Measurements from ENCODE around the gene GPR137. TPM values are rescaled to one million over a fixed set of nuclear protein-coding genes. Genes with fewer than 3 reads are reported as not detected.

Gene GPR137
- total and polyA plus RNA-seq, 9 of the 15 experiments (the other 6 are each of a cell fraction or from before 2014, with no cell fraction given): 0.32 to 26.7 (median 10.7) TPM

DNA sequence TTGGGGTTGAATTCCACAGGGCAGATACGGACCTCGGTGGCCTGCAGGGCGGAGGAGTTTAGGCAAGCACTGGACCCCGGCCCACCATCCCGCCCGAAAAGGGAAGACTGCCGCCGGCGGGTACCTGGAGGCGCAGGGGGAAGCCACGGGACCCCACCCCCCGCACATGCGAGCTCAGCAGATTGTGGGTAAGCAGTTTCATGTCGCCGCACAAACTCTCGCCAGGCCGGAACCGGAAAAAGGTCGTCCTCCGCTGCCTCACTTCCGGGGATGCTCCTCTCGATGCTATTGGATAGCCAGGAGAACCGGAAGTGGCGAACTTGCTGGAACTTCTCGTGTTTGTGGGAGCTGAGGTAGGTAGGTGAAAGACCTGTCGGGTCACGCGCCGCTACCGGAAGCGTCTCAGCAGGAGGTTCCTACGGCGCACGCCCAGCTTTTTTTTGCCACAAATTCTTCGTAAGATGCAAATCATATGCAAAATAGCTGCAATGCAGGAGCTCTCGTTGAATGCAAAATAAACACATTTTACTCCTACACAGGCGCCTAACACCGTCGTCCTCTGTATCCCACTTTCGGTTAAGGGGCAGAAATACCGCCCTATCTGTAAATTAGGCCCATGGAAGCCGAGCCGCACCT, 31.8 kb downstream of the GPR137 start, which contains the start of gene TRMT112 (continued):
- TF ChIP-seq SIN3A (IDR thresholded peaks at IDR 0.05; ENCODE audit: borderline replicate concordance in 2 of 2, control insufficient read depth in 1 of 2, low read depth in 2 of 2, low read length in 2 of 2) (peak; percentile 78 to 90; a peak in 2 of 4 replicates), TCFL5 (CRISPR knock-in tag; conservative IDR thresholded peaks at IDR 0.05) (no peak), KDM4B (IDR thresholded peaks at IDR 0.05; ENCODE audit: borderline replicate concordance in 2 of 2, low read depth in 1 of 2) (peak in 1 of 2 experiments; percentile 86; a peak in 2 of 4 replicates), MAFG (tag; conservative IDR thresholded peaks at IDR 0.05) (peak; percentile 86), TFAM (CRISPR knock-in tag; conservative IDR thresholded peaks at IDR 0.05) (no peak), ZNF316 (IDR thresholded peaks at IDR 0.05) (peak; percentile 97), CSDE1 (IDR thresholded peaks at IDR 0.05) (no peak), ZNF143 (CRISPR knock-in tag; IDR thresholded peaks at IDR 0.05) (peak; percentile 52; the same call in 1 of the 2 replicates), HNRNPUL1 (IDR thresholded peaks at IDR 0.05; ENCODE audit: low read length) (no peak), HOXB6 (CRISPR knock-in tag; IDR thresholded peaks at IDR 0.05; ENCODE audit: borderline replicate concordance) (no peak), MNT (conservative IDR thresholded peaks at IDR 0.05) (peak; percentile 78 to 89), CCAR2 (IDR thresholded peaks at IDR 0.05; ENCODE audit: low read depth, low read length) (no peak), TOE1 (IDR thresholded peaks at IDR 0.05; ENCODE audit: borderline replicate concordance) (peak; percentile 77; the same call in 1 of the 2 replicates), TOE1 (CRISPR knock-in tag; IDR thresholded peaks at IDR 0.05; ENCODE audit: borderline replicate concordance, low read depth) (peak; percentile 67; the same call in 1 of the 2 replicates), ELF1 (tag; IDR thresholded peaks at IDR 0.05) (peak; percentile 98), HCFC1 (IDR thresholded peaks at IDR 0.05; ENCODE audit: low read depth, low read length) (peak; percentile 75), ARID4B (CRISPR knock-in tag; IDR thresholded peaks at IDR 0.05) (peak; percentile 87; the same call in 1 of the 2 replicates), TRIM28 (IDR thresholded peaks at IDR 0.05) (no peak), ZC3H11A (IDR thresholded peaks at IDR 0.05; ENCODE audit: low read depth, low read length) (no peak), ZKSCAN1 (IDR thresholded peaks at IDR 0.05; ENCODE audit: low read depth, low read length) (no peak; the same call in 1 of the 2 replicates)
- TF ChIP-seq, protein P1, sequence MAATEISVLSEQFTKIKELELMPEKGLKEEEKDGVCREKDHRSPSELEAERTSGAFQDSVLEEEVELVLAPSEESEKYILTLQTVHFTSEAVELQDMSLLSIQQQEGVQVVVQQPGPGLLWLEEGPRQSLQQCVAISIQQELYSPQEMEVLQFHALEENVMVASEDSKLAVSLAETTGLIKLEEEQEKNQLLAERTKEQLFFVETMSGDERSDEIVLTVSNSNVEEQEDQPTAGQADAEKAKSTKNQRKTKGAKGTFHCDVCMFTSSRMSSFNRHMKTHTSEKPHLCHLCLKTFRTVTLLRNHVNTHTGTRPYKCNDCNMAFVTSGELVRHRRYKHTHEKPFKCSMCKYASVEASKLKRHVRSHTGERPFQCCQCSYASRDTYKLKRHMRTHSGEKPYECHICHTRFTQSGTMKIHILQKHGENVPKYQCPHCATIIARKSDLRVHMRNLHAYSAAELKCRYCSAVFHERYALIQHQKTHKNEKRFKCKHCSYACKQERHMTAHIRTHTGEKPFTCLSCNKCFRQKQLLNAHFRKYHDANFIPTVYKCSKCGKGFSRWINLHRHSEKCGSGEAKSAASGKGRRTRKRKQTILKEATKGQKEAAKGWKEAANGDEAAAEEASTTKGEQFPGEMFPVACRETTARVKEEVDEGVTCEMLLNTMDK (IDR thresholded peaks at IDR 0.05; ENCODE audit: borderline replicate concordance, insufficient read depth, low read depth, low read length, poor library complexity, severe bottlenecking): no peak
